ENCODE data around the gene RASSF5. TPM values are rescaled to one million over a fixed set of nuclear protein-coding genes. Genes with fewer than 3 reads are reported as not detected.

The RASSF5 gene
- polyA plus RNA-seq, 1 of the 3 experiments (the other 2 are of a cell fraction): 2.2 TPM

DNA sequence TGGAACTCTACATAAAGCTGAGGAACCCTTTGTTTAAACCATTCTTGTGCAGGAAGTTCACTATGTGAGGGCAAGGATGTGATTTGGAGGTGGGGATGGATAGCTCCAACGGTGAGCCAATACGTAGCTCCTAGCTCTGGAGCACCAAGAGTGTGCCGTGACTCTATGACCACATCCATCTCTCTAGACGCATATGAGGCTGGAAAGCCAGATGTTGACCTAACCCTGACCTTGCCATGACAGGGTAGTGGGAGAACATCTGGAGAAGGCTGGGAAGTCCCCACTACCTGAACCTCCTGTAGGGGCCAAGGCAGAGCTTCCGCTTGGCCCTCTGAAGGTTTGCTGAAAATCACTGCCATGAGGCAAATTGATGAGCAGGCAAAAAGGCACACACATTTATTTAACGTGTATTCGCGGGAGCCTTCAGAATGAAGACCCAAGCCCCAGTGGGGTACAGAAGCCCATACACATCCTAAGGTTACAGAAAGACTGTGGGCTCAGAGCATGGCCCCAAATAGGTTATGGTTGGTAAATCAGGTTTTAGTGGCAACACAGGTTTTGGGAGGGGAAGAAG lies 61.5 kb downstream of the RASSF5 start:
- Histone ChIP-seq H3K9me2 (no peaks in the 10 kb centered on the region), H3K36me3 (replicated peaks in 1 of 2; ENCODE audit: control insufficient read depth in 1 of 2, insufficient read depth in 2 of 2, low read length in 1 of 2) (no peaks in the 10 kb centered on the region), H3K27ac (ENCODE audit: low read depth in 2 of 2, low read length in 1 of 2) (no peak overlapping the region), H4K20me1 (ENCODE audit: insufficient read depth) (no peaks in the 10 kb centered on the region), H2AFZ (ENCODE audit: low read depth) (no peak overlapping the region), H3K4me1 (ENCODE audit: control insufficient read depth in 1 of 2, insufficient read depth in 2 of 2, low read depth in 1 of 2, low read length in 1 of 2) (no peaks in the 10 kb centered on the region), H3F3A (replicated peaks; ENCODE audit: insufficient read depth) (no peaks in the 10 kb centered on the region), H3K79me2 (ENCODE audit: insufficient read depth) (no peaks in the 10 kb centered on the region), H3K9ac (no peak overlapping the region), H3K4me3 (ENCODE audit: low read depth in 2 of 2, low read length in 1 of 2) (no peak overlapping the region), H3K9me3 (no peaks in the 10 kb centered on the region), H3K27me3 (ENCODE audit: insufficient read depth) (no peaks in the 10 kb centered on the region), H3K4me2 (no peak overlapping the region)
- no peak for TF ChIP-seq YY1 (IDR thresholded peaks at IDR 0.05; ENCODE audit: low read depth)
- TF ChIP-seq ELF1 (IDR thresholded peaks at IDR 0.05): no peak
- no peak for TF ChIP-seq EZH2phosphoT487 (IDR thresholded peaks at IDR 0.05; ENCODE audit: borderline replicate concordance, low read depth)
- no peak for TF ChIP-seq MEF2A (IDR thresholded peaks at IDR 0.05; ENCODE audit: borderline replicate concordance, low read depth)
- no peak for TF ChIP-seq POLR2AphosphoS5 (IDR thresholded peaks at IDR 0.05; ENCODE audit: low read depth, low read length)
- TF ChIP-seq FOSL2 (IDR thresholded peaks at IDR 0.05; ENCODE audit: borderline replicate concordance, low read depth): no peak
- TF ChIP-seq, protein P1, sequence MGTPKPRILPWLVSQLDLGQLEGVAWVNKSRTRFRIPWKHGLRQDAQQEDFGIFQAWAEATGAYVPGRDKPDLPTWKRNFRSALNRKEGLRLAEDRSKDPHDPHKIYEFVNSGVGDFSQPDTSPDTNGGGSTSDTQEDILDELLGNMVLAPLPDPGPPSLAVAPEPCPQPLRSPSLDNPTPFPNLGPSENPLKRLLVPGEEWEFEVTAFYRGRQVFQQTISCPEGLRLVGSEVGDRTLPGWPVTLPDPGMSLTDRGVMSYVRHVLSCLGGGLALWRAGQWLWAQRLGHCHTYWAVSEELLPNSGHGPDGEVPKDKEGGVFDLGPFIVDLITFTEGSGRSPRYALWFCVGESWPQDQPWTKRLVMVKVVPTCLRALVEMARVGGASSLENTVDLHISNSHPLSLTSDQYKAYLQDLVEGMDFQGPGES (IDR thresholded peaks at IDR 0.05; ENCODE audit: low read depth, low read length): no peak
- TF ChIP-seq GATA2 (CRISPR knock-in tag; IDR thresholded peaks at IDR 0.05): no peak
- no peak for TF ChIP-seq TEAD4 (IDR thresholded peaks at IDR 0.05; ENCODE audit: borderline replicate concordance, insufficient read depth)
- TF ChIP-seq, protein P2, sequence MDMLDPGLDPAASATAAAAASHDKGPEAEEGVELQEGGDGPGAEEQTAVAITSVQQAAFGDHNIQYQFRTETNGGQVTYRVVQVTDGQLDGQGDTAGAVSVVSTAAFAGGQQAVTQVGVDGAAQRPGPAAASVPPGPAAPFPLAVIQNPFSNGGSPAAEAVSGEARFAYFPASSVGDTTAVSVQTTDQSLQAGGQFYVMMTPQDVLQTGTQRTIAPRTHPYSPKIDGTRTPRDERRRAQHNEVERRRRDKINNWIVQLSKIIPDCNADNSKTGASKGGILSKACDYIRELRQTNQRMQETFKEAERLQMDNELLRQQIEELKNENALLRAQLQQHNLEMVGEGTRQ (IDR thresholded peaks at IDR 0.05; ENCODE audit: borderline replicate concordance, low read depth, low read length): no peak
- TF ChIP-seq, protein P3, sequence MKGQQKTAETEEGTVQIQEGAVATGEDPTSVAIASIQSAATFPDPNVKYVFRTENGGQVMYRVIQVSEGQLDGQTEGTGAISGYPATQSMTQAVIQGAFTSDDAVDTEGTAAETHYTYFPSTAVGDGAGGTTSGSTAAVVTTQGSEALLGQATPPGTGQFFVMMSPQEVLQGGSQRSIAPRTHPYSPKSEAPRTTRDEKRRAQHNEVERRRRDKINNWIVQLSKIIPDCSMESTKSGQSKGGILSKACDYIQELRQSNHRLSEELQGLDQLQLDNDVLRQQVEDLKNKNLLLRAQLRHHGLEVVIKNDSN (IDR thresholded peaks at IDR 0.05; ENCODE audit: borderline replicate concordance, low read depth): no peak
- TF ChIP-seq SMC3 (IDR thresholded peaks at IDR 0.05; ENCODE audit: low read depth, low read length): no peak
- TF ChIP-seq TAF1 (IDR thresholded peaks at IDR 0.05; ENCODE audit: borderline replicate concordance, low read depth, low read length): no peak
- TF ChIP-seq RFX5 (IDR thresholded peaks at IDR 0.05; ENCODE audit: low read length): no peak
- 85% methylated on average over 7 of the region's 8 CpGs for WGBS (ENCODE audit: low lambda C conversion rate)
- DNase-seq: no peak
- ChIA-PET POLR2A (no interaction called here), CTCF (interaction anchor here (0.9 to 5.1 kb wide), 5 partner anchors 10 to 79 kb away, joined by 3 to 31 read pairs (median 11); partner anchors contain the start of gene EIF2D)

DNA sequence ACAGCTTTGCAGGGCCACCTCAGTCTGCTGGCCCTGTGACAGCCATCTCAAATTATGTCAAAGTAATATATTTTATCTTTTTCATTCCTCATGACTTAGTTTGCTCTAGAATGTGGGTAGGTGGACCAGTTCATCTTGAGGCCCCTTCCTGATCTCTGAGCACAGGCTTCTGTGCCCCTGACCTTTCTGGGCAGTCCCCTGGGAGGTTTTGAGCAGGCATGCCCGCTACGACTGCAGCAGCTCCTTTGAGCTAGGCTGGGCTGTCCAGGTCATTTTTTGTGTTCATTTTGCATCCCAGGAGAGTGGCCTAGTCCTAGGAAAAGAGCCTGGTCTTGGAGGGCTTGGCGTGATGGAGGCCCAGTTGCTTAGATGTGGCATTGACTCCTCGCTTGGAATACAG lies 62.2 kb downstream of the RASSF5 start:
- H3K27me3 ChIP-seq (ENCODE audit: insufficient read depth): no peaks in the 10 kb centered on the region
- ChIA-PET POLR2A (no interaction called here), CTCF (interaction anchor here (1.0 to 5.1 kb wide), 5 partner anchors 14 to 79 kb away, joined by 5 to 31 read pairs (median 6); partner anchors contain the start of gene EIF2D)
- no peaks in the 10 kb centered on the region for H3K9me3 ChIP-seq
- H3K27ac ChIP-seq (ENCODE audit: low read depth in 2 of 2, low read length in 1 of 2): no peak overlapping the region
- no peak overlapping the region for H3K4me2 ChIP-seq
- no peaks in the 10 kb centered on the region for H4K20me1 ChIP-seq (ENCODE audit: insufficient read depth)
- 95% methylated on average over 4 of the region's 4 CpGs for WGBS (ENCODE audit: low lambda C conversion rate)
- H3F3A ChIP-seq (replicated peaks; ENCODE audit: insufficient read depth): no peaks in the 10 kb centered on the region
- no peaks in the 10 kb centered on the region for H3K9me2 ChIP-seq
- H3K36me3 ChIP-seq (replicated peaks in 1 of 2; ENCODE audit: control insufficient read depth in 1 of 2, insufficient read depth in 2 of 2, low read length in 1 of 2): no peaks in the 10 kb centered on the region
- no peak overlapping the region for H3K9ac ChIP-seq
- no peak overlapping the region for H3K4me3 ChIP-seq (ENCODE audit: low read depth in 2 of 2, low read length in 1 of 2)
- H2AFZ ChIP-seq (ENCODE audit: low read depth): no peak overlapping the region
- H3K4me1 ChIP-seq (ENCODE audit: control insufficient read depth in 1 of 2, insufficient read depth in 2 of 2, low read depth in 1 of 2, low read length in 1 of 2): no peaks in the 10 kb centered on the region
- no peak for DNase-seq
- no peaks in the 10 kb centered on the region for H3K79me2 ChIP-seq (ENCODE audit: insufficient read depth)
- TF ChIP-seq POLR2AphosphoS5 (IDR thresholded peaks at IDR 0.05; ENCODE audit: low read depth, low read length): no peak
- no peak for TF ChIP-seq GATA2 (CRISPR knock-in tag; IDR thresholded peaks at IDR 0.05)
- TF ChIP-seq, protein P4, sequence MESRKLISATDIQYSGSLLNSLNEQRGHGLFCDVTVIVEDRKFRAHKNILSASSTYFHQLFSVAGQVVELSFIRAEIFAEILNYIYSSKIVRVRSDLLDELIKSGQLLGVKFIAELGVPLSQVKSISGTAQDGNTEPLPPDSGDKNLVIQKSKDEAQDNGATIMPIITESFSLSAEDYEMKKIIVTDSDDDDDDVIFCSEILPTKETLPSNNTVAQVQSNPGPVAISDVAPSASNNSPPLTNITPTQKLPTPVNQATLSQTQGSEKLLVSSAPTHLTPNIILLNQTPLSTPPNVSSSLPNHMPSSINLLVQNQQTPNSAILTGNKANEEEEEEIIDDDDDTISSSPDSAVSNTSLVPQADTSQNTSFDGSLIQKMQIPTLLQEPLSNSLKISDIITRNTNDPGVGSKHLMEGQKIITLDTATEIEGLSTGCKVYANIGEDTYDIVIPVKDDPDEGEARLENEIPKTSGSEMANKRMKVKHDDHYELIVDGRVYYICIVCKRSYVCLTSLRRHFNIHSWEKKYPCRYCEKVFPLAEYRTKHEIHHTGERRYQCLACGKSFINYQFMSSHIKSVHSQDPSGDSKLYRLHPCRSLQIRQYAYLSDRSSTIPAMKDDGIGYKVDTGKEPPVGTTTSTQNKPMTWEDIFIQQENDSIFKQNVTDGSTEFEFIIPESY (IDR thresholded peaks at IDR 0.05; ENCODE audit: borderline replicate concordance, low read depth): no peak
- no peak for TF ChIP-seq RCOR1 (IDR thresholded peaks at IDR 0.05; ENCODE audit: low read length)
- TF ChIP-seq EP300 (IDR thresholded peaks at IDR 0.05; ENCODE audit: borderline replicate concordance in 1 of 2, low read depth in 1 of 2, low read length in 1 of 2): no peak
- no peak for TF ChIP-seq FOXJ3 (CRISPR knock-in tag; IDR thresholded peaks at IDR 0.05)
- TF ChIP-seq, protein P5, sequence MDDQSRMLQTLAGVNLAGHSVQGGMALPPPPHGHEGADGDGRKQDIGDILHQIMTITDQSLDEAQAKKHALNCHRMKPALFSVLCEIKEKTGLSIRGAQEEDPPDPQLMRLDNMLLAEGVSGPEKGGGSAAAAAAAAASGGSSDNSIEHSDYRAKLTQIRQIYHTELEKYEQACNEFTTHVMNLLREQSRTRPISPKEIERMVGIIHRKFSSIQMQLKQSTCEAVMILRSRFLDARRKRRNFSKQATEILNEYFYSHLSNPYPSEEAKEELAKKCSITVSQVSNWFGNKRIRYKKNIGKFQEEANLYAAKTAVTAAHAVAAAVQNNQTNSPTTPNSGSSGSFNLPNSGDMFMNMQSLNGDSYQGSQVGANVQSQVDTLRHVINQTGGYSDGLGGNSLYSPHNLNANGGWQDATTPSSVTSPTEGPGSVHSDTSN (IDR thresholded peaks at IDR 0.05): no peak
- no peak for TF ChIP-seq FOXM1 (IDR thresholded peaks at IDR 0.05; ENCODE audit: low read depth)
- no peak for TF ChIP-seq TEAD4 (IDR thresholded peaks at IDR 0.05; ENCODE audit: borderline replicate concordance, insufficient read depth)
- no peak for TF ChIP-seq FOSL2 (IDR thresholded peaks at IDR 0.05; ENCODE audit: borderline replicate concordance, low read depth)
- TF ChIP-seq NRF1 (IDR thresholded peaks at IDR 0.05; ENCODE audit: low read depth, low read length): no peak
- no peak for TF ChIP-seq NFIC (IDR thresholded peaks at IDR 0.05; ENCODE audit: borderline replicate concordance)
- no peak for TF ChIP-seq JUND (IDR thresholded peaks at IDR 0.05)
